ENCODE results near the gene ATXN7L1.
"Not testable (repeated sequence)": the region's sequence is repeated elsewhere in the genome, so short reads cannot be mapped to it uniquely, and the experiment has no call there.

The ATXN7L1 gene

DNA sequence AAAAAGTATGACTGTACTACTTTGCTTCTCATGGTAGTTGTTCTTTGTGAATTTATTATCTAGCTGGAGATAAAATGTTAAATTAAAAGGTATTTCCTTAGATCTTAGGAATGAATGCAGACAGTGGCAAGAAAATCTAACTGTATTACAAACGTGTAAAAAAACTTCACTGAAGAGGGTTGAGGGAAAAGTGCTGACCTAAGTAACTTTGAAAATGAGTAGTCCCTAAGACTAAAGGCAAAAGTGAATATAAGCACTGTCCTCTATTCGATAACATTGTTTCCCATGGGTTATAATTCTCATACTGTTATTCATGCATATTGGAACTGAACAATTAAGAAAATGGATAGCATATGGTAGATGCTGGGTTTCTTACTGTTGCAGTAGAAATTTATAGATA is 148.4 kb downstream of the ATXN7L1 start:
- DNase-seq = no peak

DNA sequence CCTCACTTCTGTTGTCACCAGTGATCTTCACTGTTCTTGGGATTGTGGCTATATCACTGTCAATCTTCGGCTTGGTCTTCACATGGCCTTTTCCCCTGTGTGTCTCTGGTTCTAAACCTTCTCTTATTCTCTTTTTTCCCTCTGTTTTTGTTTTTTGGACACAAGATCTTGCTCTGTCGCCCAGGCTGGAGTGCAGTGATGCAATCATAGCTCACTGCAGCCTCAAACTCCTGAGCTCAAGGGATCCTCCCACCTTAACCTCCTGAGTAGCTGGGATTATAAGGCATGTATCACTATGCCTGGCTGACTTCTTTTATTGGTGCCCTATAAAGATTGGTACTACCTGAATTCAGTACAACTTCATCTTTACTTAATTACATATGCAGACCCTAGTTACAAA is 151.7 kb downstream of the ATXN7L1 start:
- no peak for DNase-seq

DNA sequence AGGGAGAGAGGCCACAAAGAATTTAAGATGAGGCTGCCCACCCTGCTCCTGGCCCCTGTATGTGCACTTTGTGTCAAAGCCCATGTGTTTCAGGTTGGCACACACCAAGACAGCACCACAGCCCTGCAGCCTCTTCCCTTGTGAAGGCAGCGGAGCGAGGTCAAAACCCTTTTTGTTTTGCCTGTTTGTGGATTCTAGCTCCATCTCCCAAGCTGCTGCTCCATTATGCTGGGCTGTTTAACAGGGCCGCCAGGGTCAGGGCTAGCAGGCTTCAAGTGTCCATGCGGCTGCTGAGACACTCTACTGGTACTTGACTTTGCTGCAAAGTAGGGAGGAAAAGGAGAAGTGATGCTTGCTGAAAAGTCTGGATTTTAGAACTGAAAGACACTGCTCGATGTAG is 152.8 kb downstream of the ATXN7L1 start:
- DNase-seq = no peak

DNA sequence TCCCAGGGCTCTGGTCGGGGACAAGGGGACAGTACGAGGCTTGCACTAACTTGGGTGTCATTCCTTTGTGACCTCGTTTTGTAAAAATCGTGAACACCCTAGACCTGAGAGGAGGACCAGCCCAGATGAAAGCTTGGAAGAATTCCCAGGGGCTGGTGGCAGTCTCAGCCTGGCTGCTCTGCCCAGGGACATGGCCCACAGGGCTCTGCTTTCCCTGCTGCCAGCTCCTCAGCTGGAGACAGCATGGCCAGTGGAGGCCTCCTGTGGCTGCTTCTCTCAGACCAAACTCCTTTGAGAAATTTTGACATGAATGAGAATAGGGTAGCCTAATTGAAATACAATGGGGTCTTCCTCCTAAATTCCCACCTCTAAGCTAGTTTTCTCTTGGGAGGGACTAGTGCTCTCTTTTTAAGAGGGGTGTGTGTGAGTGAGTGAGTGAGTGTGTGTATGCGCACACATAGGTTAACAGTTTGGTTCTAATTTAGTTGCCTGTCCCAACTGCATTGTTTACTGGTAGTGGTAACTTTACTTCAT is 154.8 kb downstream of the ATXN7L1 start:
- DNase-seq = no peak

DNA sequence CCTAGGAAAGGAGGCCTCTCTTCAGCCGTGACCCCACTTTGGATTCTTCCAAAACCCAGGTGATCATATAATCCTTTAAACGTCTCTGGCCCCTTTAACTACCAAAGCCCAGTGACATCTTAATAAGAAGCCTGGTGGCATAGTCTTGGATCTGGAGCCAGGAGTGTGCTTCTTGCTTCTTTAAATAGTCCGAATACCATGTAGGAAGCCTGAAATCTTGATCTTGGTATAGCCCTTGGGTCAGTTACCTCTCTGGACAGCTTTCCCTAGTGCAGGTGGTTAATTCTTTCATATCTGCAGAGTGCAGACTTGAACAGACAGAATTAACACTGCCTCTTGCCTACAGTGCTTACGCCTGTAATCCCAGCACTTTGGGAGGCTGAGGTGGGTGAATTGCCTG is 156.5 kb downstream of the ATXN7L1 start:
- DNase-seq = no peak

DNA sequence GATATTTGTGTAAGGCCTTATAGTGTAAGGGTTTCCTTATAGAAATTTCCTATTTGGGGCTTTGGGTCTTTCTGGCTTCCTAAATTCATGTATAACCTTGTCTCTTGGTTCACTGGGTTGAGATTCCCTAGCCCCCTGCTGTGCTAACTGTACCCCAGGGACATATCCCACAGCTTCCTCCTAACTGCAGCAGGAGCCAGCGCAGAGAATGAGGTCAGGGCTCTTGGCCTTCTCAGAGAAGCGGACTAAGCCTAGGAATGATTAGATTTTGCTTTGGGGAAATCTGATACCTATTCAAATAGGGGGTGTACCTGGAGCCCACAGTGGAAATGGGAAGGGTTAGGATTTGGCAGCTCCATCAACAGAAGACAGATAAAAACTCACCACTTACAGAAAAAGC is 157.0 kb downstream of the ATXN7L1 start:
- no peak for DNase-seq

DNA sequence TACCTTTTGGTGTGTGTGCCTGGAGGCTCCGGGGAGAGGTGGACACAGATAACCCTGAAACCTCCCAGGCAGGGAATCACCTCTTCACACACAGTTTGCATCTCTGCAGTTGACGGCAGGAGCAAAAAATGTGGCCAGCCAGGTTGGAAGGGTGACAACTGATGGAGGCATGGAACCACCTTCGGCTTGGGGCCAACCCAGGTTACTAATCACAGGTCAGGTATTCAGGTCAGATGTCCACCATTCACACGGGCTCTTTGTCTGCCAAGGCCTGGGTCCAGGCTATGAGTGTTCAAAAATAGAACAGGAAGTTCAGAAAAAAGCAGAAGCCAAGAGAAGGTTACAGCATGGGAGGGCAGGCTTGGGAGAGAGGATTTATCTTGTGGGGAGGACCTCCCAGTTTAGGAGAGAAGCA is 157.9 kb downstream of the ATXN7L1 start:
- DNase-seq = no peak

DNA sequence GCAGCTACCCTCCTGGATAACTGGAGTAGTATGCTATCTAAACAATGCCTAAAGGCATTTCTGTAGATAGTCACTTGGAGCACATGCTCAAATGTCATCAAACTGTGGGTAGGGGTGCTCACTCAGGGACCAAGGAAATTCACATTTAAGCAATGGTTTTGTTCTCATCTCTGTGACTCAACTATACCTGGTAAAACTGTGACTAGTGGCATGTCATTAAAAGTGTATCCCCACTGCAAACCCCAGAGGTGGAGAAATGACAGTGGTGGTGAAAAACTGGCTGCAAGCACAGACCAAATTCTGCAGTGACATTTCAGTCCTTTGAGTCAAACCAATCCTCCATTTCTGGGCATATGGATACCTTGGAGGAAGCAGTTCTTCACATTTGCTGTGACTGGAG is 160.9 kb downstream of the ATXN7L1 start:
- no peak for DNase-seq

DNA sequence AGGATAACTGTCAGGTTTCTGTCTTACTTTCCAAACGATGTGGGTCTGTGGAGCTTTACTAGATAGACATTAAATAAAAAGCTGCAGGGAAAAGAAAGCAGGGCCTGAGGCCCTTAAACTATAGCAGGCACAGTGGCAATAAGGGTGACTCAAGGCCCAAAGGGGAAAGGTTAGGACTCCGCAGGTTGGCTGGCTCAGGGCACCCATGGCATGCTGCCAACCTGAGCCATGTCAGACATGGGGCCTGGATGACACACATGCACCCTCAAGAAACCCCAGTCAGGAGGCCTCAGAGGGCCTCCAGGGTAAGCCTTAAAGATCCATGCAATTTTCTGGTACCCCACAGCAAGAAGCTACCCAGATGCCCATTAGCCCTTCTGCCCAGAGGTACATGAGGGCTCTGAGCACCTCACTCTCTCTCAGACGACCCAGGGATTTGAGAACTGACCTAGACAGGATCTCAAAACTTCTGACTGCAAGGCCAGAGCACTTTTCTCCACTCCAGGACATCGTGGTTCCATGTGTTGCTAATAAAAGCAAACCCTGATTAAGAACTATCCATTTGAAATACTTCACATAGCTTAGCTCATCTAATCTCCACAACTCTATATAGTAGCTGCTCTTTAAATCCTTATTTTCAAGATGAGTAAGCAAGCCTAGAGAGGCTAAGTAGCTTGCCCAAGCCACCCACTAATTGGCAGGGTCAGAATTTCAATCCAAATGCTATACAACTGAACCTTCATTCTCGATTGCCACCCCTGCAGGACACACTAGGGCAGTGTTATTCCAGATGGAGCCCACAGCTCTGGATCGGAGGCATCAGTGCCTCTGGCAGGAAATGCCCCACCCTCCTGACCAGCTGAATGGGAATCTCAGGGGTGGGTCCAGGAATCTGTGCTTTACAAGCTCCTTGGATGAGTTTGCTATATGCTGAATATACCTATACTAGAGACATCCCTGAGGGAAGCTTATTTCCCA is 162.6 kb downstream of the ATXN7L1 start:
- DNase-seq = no peak

DNA sequence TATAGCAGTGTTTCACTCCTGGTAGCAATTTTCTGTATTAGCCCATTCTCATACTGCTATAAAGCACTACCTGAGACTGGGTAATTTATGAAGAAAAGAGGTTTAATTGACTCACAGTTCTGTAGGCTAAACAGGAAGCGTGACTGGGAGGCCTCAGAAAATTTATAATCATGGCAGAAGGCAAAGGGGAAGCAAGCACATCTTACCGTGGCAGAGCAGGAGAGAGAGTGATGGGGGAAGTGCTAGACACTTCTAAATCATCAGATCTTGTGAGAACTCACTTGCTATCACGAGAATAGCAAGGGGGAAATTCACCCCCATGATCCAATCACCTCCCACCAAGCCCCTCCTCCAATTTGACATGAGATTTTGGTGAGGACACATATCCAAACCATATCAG is 163.5 kb downstream of the ATXN7L1 start:
- no peak for DNase-seq

DNA sequence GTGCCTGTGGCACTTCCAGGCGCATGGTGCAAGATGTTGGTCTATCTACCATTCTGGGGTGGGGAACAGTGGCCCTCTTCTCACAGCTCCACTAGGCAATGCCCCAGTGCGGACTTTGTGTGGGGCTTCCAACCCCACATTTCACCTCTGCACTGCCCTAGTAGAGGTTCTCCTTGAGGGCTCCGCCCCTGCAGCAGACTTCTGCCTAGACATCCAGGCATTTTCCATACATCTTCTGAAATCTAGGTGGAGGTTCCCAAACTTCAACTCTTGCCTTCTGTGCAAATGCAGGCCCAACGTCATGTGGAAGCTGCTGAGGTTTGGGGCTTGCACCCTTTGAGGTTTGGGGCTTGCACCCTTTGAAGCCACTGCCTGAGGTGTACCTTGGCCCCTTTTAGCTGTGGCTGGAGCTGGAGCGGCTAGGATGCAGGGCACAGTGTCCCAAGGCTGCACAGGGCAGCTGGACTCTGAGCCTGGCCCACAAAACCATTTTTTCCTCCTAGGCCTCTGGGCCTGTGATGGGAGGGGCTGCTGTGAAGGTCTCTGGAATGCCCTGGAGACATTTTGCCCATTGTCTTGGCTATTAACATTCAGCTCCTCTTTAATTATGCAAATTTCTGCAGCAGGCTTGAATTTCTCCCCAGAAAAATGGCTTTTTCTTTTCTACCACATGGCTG is 164.5 kb downstream of the ATXN7L1 start:
- no peak for DNase-seq

DNA sequence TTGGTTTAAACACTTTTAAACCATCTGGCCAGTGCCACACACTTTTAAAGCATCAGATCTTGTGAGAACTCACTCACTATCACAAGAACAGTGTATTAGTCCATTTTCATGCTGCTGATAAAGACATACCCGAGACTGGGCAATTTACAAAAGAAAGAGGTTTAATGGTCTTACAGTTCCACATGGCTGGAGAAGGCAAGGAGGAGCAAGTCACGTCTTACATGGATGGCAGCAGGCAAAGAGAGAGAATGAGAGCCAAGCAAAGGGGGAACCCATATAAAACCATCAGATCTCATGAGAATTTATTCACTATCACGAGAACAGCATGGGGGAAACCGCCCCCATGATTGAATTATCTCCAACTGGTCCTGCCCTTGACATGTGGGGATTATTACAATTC is 165.7 kb downstream of the ATXN7L1 start:
- not testable (repeated sequence) for DNase-seq

DNA sequence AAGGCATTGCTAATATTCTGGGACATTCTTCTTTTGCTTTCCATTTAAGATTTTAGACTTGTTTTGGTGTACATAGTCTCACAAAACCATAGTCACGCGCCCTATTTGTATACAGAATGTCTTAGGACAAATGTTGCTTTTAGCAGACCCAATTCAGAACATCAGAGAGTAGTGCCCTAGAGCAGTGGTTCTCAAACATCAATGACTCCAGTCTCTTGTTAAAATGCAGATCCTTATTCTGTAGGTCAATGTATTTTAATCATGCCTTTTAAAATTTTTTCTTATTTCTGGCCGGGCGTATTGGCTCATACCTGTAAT is 167.7 kb downstream of the ATXN7L1 start:
- DNase-seq = no peak

DNA sequence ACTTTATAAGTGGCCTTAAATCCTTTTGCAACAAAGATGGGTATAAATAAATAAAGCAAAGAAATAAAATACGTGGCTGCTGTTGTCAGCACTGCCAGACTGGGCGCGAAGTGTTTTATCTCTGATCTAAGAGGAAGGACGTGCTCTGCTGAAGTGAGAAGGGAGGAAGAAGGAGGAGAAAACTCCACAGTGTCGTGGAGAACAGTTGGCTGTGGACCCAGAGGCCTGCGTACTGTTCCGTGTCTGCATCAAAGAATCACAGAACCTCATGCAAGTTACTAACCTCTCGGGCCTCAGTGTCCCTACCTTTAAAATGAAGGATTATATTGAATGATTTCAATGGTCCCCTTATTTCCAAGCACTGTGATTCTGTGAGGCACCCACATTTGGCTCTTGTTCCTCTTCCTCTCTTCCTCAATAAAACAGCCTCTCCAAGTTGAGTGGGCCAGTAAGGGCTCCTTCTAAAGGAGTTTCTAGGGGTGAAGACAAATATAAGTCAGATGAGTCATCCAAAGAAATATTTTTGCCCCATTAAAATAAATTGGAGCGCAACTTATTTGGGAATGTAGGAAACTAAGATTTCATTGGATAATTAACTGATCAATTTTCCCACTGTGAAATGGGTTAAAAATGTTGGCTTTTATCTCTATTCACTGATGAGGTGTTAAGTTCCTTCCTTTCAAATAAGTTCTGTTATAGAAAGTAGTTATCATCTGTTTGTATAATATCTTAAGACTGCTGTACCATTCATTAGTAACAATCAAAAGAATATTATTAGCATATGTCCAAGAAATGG is 168.2 kb downstream of the ATXN7L1 start:
- DNase-seq = no peak

DNA sequence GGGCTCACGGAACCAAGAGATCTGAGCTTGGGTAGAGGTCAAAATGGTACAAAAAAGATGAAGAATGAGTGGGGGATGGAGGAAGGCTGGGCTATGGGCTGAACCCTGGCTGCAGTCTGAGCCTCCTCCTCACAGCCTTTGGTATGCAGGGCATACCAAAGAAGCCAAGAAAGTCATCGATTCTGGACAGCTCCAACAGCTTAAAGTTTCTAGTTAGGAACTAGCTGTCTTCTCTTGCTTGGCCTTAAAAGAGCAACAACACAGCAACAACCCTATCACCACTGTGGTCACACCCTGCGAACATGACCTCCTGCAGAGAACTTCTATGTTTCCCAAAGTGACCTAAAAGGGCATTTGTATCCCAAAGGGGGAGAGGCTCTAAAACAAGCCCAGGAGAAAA is 169.0 kb downstream of the ATXN7L1 start:
- no peak for DNase-seq

DNA sequence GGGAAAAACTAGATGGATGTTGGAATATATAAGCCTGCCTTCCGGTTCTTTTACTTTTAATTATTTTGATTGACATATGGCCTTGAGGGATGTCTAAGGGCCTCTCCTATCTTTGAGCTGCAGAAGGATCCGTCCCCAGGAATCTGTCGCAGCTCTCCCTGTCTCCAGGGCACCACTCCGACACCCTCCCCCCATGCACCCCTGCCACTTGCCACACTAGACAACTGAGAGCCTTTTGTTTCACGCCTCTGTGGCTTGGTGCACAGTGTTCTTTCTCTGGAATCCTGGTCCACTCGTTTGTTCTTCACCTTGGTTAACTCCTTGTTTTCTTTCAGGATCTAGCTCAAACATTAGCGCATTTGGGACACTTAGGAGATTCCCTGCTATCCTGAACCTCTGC is 171.0 kb downstream of the ATXN7L1 start:
- no peak for DNase-seq

DNA sequence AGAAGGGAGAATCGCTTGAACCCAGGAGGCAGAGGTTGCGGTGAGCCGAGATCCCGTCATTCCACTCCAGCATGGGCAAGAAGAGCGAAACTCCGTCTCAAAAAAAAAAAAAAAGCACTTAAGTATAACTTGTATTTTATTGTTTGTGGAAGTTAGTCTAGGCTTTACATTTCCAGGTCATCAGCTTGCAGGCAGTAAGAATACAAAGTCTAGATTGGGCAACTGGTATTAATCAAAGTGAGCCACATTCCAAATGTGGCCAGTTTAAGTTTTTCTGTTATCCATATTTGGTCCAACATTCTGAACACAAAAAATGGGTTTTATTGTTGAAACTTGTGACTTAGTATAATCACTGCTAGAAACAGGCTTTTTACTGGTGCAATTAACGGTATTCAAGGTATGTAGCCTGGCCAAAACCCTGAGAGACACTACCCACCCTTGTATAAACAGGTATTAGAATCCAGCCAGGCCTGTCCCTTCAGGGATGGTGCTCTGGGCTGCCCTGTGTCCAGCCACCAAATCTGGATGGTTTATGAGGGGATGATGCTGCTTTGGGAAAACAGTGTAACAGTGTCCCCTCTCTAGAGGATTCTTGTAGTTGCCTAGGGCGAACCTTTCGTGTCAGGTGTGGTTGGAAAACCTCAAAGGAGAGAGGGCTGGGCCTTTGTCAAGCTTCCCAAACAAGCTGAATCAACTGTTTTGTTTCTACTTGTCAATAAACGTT is 173.0 kb downstream of the ATXN7L1 start:
- DNase-seq = no peak

DNA sequence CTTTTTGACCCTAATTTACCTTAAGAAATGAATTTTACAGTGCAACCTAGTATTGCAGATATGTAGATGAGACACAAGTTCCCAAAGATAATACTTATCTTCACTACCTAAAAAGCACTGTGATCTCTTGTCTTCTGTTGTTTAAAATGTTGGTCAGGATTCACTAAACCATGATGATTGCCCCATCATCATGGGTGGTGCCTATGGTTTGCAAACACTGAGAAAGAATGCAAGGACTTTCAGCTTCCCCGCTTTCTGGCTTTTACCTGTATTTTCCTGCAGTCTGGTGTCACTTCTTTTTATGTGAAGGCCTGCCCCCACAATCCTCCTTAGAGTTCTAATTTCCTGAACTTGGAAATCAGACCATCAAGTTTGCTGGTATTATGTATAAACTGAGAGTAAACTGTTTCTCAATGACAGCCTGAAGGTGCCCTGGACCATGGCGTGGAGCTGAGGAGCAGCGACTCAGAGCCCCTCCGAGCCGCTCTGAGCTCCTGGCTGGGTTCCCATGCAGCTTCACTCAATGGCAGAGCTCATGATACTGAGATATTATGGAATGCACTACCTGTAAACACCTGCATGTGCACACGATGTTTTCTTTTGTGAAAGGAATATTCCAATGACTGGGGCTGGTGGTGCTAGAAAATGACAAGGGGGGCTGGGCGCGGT is 176.7 kb downstream of the ATXN7L1 start:
- no peak for DNase-seq

DNA sequence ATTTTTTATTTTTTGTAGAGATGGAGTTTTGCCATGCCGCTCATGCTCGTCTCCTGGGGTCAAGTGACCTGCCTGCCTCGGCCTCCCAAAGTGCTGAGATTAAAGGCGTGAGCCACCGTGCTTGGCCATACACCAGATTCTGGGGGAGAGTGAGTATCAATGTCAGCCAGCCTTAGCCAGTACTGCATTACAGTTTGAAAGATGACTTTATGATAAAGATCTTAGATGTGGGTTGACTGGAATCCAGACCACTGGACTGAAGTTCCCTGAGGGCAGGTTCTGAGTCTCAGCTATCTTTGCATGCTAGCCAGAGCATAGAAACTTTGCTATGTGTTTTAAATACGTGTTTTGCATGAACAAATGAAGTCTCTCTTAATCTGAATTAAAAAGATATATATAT is 177.9 kb downstream of the ATXN7L1 start:
- no peak for DNase-seq

DNA sequence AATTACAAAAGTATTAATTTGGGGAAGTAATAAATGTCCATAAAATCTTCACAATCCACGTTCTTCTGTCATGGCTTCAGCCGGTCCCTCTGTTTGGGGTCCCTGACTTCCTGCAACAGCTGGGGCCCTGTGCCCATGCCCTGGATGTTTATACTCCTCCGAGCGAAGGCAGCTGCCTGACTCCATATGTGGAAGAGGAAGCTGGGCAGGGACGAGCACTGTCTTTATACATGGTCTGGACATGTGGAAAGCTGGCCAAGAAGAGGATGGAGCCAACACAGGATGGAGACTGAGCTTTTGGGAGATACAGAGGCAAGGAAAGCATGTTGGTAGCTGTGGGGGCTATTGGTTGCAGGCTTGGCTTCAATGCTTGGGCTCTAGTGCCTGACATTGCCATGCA is 178.6 kb downstream of the ATXN7L1 start:
- DNase-seq = no peak

DNA sequence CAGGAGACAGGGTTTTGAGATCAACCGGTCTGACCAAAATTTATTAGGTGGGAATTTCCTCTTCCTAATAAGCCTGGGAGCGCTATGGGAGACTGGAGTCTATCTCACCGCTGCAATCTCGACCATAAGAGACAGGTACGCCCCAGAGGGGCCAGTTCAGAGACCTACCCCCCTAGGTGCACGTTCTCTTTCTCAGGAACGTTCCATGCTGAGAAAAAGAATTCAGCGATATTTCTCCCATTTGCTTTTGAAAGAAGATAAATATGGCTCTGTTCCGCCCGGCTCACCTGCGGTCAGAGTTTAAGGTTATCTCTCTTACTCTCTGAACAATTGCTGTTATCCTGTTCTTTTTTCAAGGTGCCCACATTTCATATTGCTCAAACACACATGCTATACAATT is 179.2 kb downstream of the ATXN7L1 start:
- not testable (repeated sequence) for DNase-seq

DNA sequence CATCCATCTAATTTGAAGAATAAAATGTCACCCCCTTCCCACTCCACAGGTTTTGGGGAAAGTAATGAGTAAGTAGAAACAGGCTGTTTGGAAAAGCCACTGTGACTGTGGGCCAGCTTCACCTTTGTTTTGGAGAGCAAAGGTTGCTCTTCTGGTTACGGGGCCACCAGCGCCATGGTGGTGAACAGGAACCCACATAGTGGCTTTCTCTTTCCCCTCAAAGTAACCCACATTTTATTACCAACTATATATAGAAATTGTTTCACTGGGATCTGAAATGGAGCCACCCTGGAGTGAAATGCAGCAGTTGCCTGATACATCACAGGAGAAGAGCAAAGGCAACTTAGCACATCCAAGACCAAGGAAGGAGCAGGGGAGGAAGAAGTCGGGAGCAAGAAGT is 182.8 kb downstream of the ATXN7L1 start:
- no peak for DNase-seq
